Breast epithelium (tissue), 4 donors: Measurements from ENCODE around the gene SYNJ2. TPM values are rescaled to one million over a fixed set of nuclear protein-coding genes. Genes with fewer than 3 reads are reported as not detected.

Source experiments
- DNase-seq, 2 donors: peaks; one replicate each; pipeline ENCODE4 v3.0.0-alpha.2; 2019; ENCODE audit warnings: low spot score in 2 of 2
- H3K27ac ChIP-seq, 2 donors: fragments of 200-600 bp; sonication (generic) in 1 of 2; one replicate each; pipeline ENCODE4 v1.5.1; 2016 to 2019; ENCODE audit warnings: mild to moderate bottlenecking in 1 of 2
- H3K27me3 ChIP-seq, 2 donors: fragments of 200-600 bp; sonication (generic) in 1 of 2; one replicate each; pipeline versions ENCODE4 v1.5.1 to v1.6.0; 2017 to 2019; ENCODE audit warnings: control low read depth in 1 of 2, mild to moderate bottlenecking in 1 of 2
- H3K36me3 ChIP-seq: fragments of 200-600 bp; one replicate; pipeline ENCODE4 v1.5.1; 2019
- H3K4me1 ChIP-seq, 2 donors: fragments of 200-600 bp; sonication (generic); one replicate each; pipeline ENCODE4 v1.5.1; 2016 to 2019; ENCODE audit warnings: control low read depth in 1 of 2
- H3K4me3 ChIP-seq, 3 donors: fragments of 200-600 bp; sonication (generic); 1 replicate in 2 of 3; 2 replicates in 1 of 3; pipeline ENCODE4 v1.5.1; 2016 to 2019; ENCODE audit warnings: mild to moderate bottlenecking in 3 of 3, moderate library complexity in 2 of 3
- H3K9me3 ChIP-seq, 2 donors: fragments of 200-600 bp; sonication (generic) in 1 of 2; one replicate each; pipeline ENCODE4 v1.5.1; 2016 to 2019; ENCODE audit warnings: control low read depth in 1 of 2
- POLR2A ChIP-seq: fragments of 450-650 bp; IDR thresholded peaks from one replicate; pipeline ENCODE4 v1.6.1; 2016; ENCODE audit warnings: antibody characterized with exemption, mild to moderate bottlenecking, moderate library complexity
- POLR2AphosphoS5 ChIP-seq, 3 donors: sonication (generic); formaldehyde crosslinking; IDR thresholded peaks; one replicate each; pipeline ENCODE4 v1.6.1; 2017; ENCODE audit warnings: antibody characterized with exemption in 3 of 3
- intact Hi-C: fragments of 100-400 bp; cut with DNase I; formaldehyde crosslinking; loops from one replicate; pipeline ENCODE4 v1.15.1; 2023; ENCODE audit warnings: low total_unique reads
- total RNA-seq, 3 donors: library from RNA; depleted of rRNA; stranded (reverse); fragments of >200 nt; gene quantifications; one replicate each; pipeline ENCODE4 v1.1.0, GENCODE V29; 2016
- TF ChIP-seq, protein P1 (sequence below), 3 donors: fragments of 450-650 bp; IDR thresholded peaks; one replicate each; pipeline ENCODE4 v1.5.1; 2016 to 2017; ENCODE audit warnings: antibody characterized with exemption in 3 of 3, mild to moderate bottlenecking in 3 of 3, moderate library complexity in 3 of 3

Gene SYNJ2
- total RNA-seq, 3 donors from 2014 or later = 3.0 to 20.2 (median 15.7) TPM

DNA sequence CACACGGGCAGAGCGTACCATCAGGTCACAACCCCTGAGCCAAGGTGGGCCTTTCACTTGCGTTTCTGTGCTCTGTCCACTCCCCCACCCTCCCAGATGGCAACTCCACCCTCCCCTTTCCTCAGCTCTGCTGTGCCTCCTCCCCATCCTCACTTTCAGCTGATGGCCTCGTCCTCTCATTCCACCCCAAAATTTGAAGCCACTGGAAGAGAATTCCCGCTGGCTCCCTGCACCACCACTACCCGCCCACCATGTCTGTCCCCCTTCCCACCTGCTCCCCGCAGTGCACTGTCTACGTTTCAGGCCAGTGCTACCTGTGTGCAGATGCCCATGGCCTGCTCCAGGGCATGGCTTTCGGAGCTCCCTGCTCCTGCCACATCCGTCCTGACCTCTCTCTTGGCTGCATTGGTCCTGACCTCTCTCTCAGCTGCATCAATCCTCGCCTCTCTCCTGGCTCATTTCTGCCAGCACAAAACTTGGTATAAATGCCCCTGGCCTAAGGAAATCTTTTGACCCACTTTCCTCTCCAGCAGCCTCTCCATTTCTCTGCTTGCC is 24.0 kb downstream of the SYNJ2 start:
- H3K4me3 ChIP-seq = no peak overlapping the region
- H3K27ac ChIP-seq = peak overlapping the region in 1 of 2 donors; percentile 30
- H3K36me3 ChIP-seq = no peaks in the 10 kb centered on the region
- TF ChIP-seq POLR2AphosphoS5 (IDR thresholded peaks at IDR 0.05) (no peak), POLR2A (no peak)
- TF ChIP-seq, protein P1, sequence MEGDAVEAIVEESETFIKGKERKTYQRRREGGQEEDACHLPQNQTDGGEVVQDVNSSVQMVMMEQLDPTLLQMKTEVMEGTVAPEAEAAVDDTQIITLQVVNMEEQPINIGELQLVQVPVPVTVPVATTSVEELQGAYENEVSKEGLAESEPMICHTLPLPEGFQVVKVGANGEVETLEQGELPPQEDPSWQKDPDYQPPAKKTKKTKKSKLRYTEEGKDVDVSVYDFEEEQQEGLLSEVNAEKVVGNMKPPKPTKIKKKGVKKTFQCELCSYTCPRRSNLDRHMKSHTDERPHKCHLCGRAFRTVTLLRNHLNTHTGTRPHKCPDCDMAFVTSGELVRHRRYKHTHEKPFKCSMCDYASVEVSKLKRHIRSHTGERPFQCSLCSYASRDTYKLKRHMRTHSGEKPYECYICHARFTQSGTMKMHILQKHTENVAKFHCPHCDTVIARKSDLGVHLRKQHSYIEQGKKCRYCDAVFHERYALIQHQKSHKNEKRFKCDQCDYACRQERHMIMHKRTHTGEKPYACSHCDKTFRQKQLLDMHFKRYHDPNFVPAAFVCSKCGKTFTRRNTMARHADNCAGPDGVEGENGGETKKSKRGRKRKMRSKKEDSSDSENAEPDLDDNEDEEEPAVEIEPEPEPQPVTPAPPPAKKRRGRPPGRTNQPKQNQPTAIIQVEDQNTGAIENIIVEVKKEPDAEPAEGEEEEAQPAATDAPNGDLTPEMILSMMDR (IDR thresholded peaks at IDR 0.05) = no peak
- no peaks in the 10 kb centered on the region for H3K9me3 ChIP-seq
- no peak for DNase-seq
- peaks cover 24 to 34% of the 10 kb centered on the region in 2 donors for H3K4me1 ChIP-seq
- no peaks in the 10 kb centered on the region for H3K27me3 ChIP-seq
- intact Hi-C loops = loop anchor here (1.0 kb wide), 1 partner anchor 20 kb away; no protein-coding TSS in a partner anchor

DNA sequence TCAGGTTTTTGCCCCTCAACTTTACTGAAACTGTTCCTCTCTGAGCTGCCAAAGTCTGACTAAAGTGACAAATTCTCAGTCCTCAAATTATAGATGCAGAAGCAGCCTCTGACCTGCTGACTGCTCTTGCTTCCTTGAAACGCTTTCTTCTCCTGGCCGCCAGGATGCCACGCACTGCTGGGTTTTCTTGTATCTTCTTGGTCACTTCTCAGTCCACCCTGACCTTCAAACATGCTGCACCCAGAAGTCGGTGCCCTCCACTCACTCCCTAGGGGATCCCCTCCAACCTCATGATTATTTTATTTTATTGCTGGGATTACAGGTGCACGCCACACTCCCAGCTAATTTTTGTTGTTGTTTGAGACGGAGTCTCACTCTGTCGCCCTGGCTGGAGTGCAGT is 24.7 kb downstream of the SYNJ2 start:
- TF ChIP-seq, protein P1 (IDR thresholded peaks at IDR 0.05) = no peak
- TF ChIP-seq POLR2A (no peak), POLR2AphosphoS5 (IDR thresholded peaks at IDR 0.05) (no peak)
- no peak overlapping the region for H3K4me3 ChIP-seq
- peaks cover 24 to 40% of the 10 kb centered on the region in 2 donors for H3K4me1 ChIP-seq
- no peak for DNase-seq
- no peaks in the 10 kb centered on the region for H3K36me3 ChIP-seq
- H3K9me3 ChIP-seq = no peaks in the 10 kb centered on the region
- no peaks in the 10 kb centered on the region for H3K27me3 ChIP-seq
- H3K27ac ChIP-seq = no peak overlapping the region
- intact Hi-C loops = no loop called here

DNA sequence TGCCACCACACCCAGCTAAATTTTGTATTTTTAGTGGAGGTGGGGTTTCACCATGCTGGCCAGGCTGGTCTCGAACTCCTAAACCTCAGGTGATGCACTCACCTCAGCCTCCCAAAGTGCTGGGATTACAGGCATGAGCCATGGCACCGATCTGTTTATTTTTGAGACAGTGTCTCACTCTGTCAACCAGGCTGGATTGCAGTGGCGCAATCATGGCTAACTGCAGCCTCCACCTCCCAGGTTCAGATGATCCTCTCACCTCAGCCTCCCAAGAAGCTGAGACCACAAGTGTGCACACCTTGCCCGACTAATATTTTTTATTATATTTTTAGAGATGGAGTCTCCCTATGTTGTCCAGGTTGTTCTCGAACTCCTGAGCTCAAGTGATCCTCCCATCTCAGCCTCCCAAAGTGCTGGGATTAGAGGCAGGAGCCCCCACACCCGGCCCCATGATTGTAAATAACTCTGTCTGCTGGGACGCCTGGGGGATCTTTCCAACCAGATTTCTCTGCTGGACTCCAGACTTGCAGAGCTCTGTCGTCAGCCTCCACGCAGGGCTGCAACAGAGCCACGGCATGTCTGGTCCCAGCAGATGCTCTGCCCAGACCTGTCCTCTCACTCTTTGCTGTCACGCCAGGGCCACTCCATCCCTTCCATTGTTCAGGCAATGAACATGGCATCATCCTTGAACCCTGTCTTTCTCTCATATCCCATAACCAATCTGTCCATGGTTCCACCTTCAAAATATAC is 25.3 kb downstream of the SYNJ2 start:
- TF ChIP-seq POLR2AphosphoS5 (IDR thresholded peaks at IDR 0.05) (no peak), POLR2A (no peak)
- TF ChIP-seq, protein P1 (IDR thresholded peaks at IDR 0.05) = no peak

DNA sequence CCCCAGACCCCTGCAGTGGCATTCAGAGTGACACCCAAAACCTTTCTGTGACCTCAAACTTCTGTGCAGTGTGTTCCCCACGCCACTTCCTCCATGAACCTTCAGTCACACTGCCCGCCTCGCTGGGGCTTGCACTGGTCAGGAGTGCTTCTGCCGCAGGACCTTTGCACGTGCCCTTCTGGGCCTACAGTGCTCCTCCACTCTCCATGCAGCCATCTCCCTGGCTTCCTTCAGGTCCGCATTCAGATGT is 27.1 kb downstream of the SYNJ2 start:
- DNase-seq = no peak
- H3K27ac ChIP-seq = peak overlapping the region; percentile 77 to 84
- H3K4me3 ChIP-seq = peak overlapping the region in 1 of 3 donors; percentile 33
- no peaks in the 10 kb centered on the region for H3K9me3 ChIP-seq
- no peaks in the 10 kb centered on the region for H3K36me3 ChIP-seq
- TF ChIP-seq POLR2A (no peak), POLR2AphosphoS5 (IDR thresholded peaks at IDR 0.05) (no peak)
- TF ChIP-seq, protein P1 (IDR thresholded peaks at IDR 0.05) = no peak
- intact Hi-C loops = no loop called here
- peaks cover 4 to 37% of the 10 kb centered on the region in 2 donors for H3K4me1 ChIP-seq
- no peaks in the 10 kb centered on the region for H3K27me3 ChIP-seq

More for the DNA sequence above, 25.3 kb downstream of the SYNJ2 start:
- Histone ChIP-seq H3K4me3 (no peak overlapping the region), H3K9me3 (no peaks in the 10 kb centered on the region), H3K27ac (peak overlapping the region in 1 of 2 donors; percentile 77), H3K4me1 (peaks cover 20 to 45% of the 10 kb centered on the region in 2 donors), H3K27me3 (no peaks in the 10 kb centered on the region), H3K36me3 (no peaks in the 10 kb centered on the region)
- intact Hi-C loops = no loop called here
- DNase-seq = no peak

DNA sequence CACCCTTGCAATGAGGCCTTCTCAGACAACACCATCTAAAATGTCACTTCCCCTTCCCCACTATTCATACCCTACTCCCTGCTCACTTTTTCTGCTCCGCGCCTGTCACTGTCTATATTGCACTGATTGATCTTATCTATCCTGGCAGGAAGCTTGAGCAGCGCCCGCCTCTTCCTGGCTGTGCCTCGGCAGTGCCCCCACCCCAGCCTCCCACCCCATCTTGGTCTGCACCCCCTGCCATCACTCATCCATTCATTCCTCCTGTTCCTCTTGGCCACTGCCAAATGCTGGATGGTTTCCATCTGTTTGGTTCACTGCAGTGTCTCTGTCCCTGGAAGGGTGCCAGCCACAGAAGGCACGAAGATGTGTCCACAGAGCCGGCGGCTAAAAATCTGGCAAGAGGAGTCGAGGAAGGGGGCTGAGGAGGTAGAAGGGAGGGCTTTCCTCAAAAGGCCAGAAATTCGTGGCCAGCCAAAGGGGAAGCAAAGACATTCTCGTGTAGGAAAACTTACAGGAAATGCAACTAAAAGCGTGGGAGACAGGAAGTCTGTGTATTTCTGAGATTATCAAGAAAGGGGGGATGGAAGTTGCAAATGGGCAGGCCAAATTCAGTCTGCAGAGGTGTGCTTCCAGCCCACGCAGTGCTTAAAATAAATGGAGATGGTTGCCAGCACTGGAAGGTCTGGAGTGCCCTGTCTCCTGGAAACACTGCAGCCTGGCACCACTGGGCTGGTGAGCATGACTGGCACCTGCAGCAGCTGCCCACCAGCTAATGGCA is 27.6 kb downstream of the SYNJ2 start:
- intact Hi-C loops = no loop called here
- DNase-seq = peak; percentile 67 to 78

More for the DNA sequence above, 27.6 kb downstream of the SYNJ2 start:
- Histone ChIP-seq H3K36me3 (no peaks in the 10 kb centered on the region), H3K27ac (peak overlapping the region; percentile 77 to 84), H3K4me3 (peak overlapping the region in 1 of 3 donors; percentile 33), H3K4me1 (peaks cover 3 to 32% of the 10 kb centered on the region in 2 donors), H3K27me3 (no peaks in the 10 kb centered on the region), H3K9me3 (no peaks in the 10 kb centered on the region)
- TF ChIP-seq POLR2AphosphoS5 (IDR thresholded peaks at IDR 0.05) = peak in 1 of 3 donors; percentile 30
- TF ChIP-seq POLR2A = no peak
